Neural cell (in vitro differentiated cells): ENCODE results near the gene MRTFB. TPM values are rescaled to one million over a fixed set of nuclear protein-coding genes. Genes with fewer than 3 reads are reported as not detected.

Experiments used
- H2AFZ ChIP-seq: fragments of 200-600, 300-800 bp; sonication (generic), shearing (Covaris generic); 2 replicates; pipeline ENCODE4 v1.6.0; 2014; ENCODE audit warnings: low read depth, mild to moderate bottlenecking, antibody characterized with exemption, low read length, moderate library complexity
- H3F3A ChIP-seq: fragments of 200-600 bp; shearing (Covaris generic); 2 replicates; pipeline ENCODE4 v1.6.1; 2016; ENCODE audit warnings: mild to moderate bottlenecking, moderate library complexity, mixed read lengths, antibody characterized with exemption, low read length; ENCODE audit not compliant: insufficient read depth, poor library complexity, severe bottlenecking
- H3K27ac ChIP-seq: fragments of 200-600, 300-800 bp; sonication (generic), shearing (Covaris generic); 2 replicates; pipeline ENCODE4 v1.5.1; 2014; ENCODE audit warnings: mild to moderate bottlenecking, low read length, moderate library complexity
- H3K27me3 ChIP-seq: fragments of 300-800, 200-600 bp; sonication (generic), shearing (Covaris generic); 2 replicates; pipeline ENCODE4 v1.6.0; 2014; ENCODE audit warnings: mild to moderate bottlenecking, low read depth, low read length, moderate library complexity; ENCODE audit not compliant: insufficient read depth
- H3K36me3 ChIP-seq: fragments of 300-800, 200-600 bp; sonication (generic), shearing (Covaris generic); 2 replicates; pipeline ENCODE4 v1.5.1; 2014; ENCODE audit warnings: mild to moderate bottlenecking, antibody characterized with exemption, low read length, moderate library complexity; ENCODE audit not compliant: insufficient read depth
- H3K4me2 ChIP-seq: fragments of 300-800, 200-600 bp; sonication (generic), shearing (Covaris generic); 2 replicates; pipeline ENCODE4 v1.6.0; 2014; ENCODE audit warnings: mild to moderate bottlenecking, low read length
- H3K4me3 ChIP-seq: fragments of 300-800, 200-600 bp; sonication (generic), shearing (Covaris generic); 2 replicates; pipeline ENCODE4 v1.5.1; 2014; ENCODE audit warnings: mild to moderate bottlenecking, low read length, moderate library complexity
- H3K79me2 ChIP-seq: fragments of 200-600 bp; shearing (Covaris generic); replicated peaks from 2 replicates; pipeline ENCODE4 v1.6.0; 2014; ENCODE audit warnings: mild to moderate bottlenecking, low read length, moderate library complexity; ENCODE audit not compliant: insufficient read depth
- H3K9ac ChIP-seq: fragments of 300-800, 200-600 bp; sonication (generic), shearing (Covaris generic); 2 replicates; pipeline ENCODE4 v1.6.1; 2016; ENCODE audit warnings: mild to moderate bottlenecking, low read length, mixed read lengths
- H3K9me2 ChIP-seq: fragments of 200-600 bp; shearing (Covaris generic); 2 replicates; pipeline ENCODE4 v1.6.1; 2016; ENCODE audit warnings: mild to moderate bottlenecking, low read length, mixed read lengths; ENCODE audit not compliant: insufficient read depth
- H3K9me3 ChIP-seq: fragments of 200-600, 300-800 bp; sonication (generic), shearing (Covaris generic); 2 replicates; pipeline ENCODE4 v1.6.1; 2016; ENCODE audit warnings: mild to moderate bottlenecking, mixed run types, low read length, moderate library complexity, mixed read lengths
- H4K20me1 ChIP-seq: fragments of 200-600 bp; shearing (Covaris generic); 2 replicates; pipeline ENCODE4 v1.6.1; 2016; ENCODE audit warnings: mild to moderate bottlenecking, mixed run types; ENCODE audit not compliant: insufficient read depth
- EP300 ChIP-seq: fragments of 450-650 bp; conservative IDR thresholded peaks from 2 replicates; pipeline ENCODE4 v1.6.1; 2014; ENCODE audit warnings: antibody characterized with exemption, mild to moderate bottlenecking, moderate library complexity; ENCODE audit not compliant: poor library complexity, severe bottlenecking
- EZH2 ChIP-seq: fragments of 200-600, 300-800 bp; shearing (Covaris generic), sonication (generic); IDR thresholded peaks from 2 replicates; pipeline ENCODE4 v1.6.1; 2014; ENCODE audit warnings: antibody characterized with exemption, low read length, borderline replicate concordance, mild to moderate bottlenecking; ENCODE audit not compliant: insufficient read depth, poor library complexity, severe bottlenecking
- MXI1 ChIP-seq: fragments of 450-650 bp; conservative IDR thresholded peaks from 2 replicates; pipeline ENCODE4 v1.6.1; 2014; ENCODE audit warnings: antibody characterized with exemption, mild to moderate bottlenecking; ENCODE audit not compliant: poor library complexity, severe bottlenecking
- POLR2AphosphoS5 ChIP-seq: IDR thresholded peaks from 2 replicates; pipeline ENCODE4 v1.6.1; 2012
- RAD21 ChIP-seq: fragments of 450-650 bp; conservative IDR thresholded peaks from 2 replicates; pipeline ENCODE4 v1.6.1; 2014; ENCODE audit warnings: antibody characterized with exemption, mild to moderate bottlenecking, moderate library complexity
- SMC3 ChIP-seq: fragments of 450-650 bp; conservative IDR thresholded peaks from 2 replicates; pipeline ENCODE4 v1.6.1; 2014; ENCODE audit warnings: antibody characterized with exemption, mild to moderate bottlenecking, moderate library complexity; ENCODE audit not compliant: poor library complexity
- TAF1 ChIP-seq: IDR thresholded peaks from 2 replicates; pipeline ENCODE4 v1.6.1; 2012; ENCODE audit warnings: low read depth
- polyA plus RNA-seq: library from polyadenylated mRNA; depleted of rRNA; stranded (reverse); fragments of >200 nt; gene quantifications from 2 replicates; pipeline ENCODE4 v1.2.3, GENCODE V29; 2014
- TF ChIP-seq, protein P1 (sequence below): fragments of 450-650 bp; IDR thresholded peaks from 2 replicates; pipeline ENCODE4 v1.5.1; 2014; ENCODE audit warnings: antibody characterized with exemption, mild to moderate bottlenecking, moderate library complexity; ENCODE audit not compliant: poor library complexity, severe bottlenecking
- TF ChIP-seq, protein P2 (sequence below): IDR thresholded peaks from 2 replicates; pipeline ENCODE4 v1.6.1; 2012; ENCODE audit warnings: borderline replicate concordance

The MRTFB gene
- polyA plus RNA-seq, 1 donor from 2014 or later = 18.6 TPM

DNA sequence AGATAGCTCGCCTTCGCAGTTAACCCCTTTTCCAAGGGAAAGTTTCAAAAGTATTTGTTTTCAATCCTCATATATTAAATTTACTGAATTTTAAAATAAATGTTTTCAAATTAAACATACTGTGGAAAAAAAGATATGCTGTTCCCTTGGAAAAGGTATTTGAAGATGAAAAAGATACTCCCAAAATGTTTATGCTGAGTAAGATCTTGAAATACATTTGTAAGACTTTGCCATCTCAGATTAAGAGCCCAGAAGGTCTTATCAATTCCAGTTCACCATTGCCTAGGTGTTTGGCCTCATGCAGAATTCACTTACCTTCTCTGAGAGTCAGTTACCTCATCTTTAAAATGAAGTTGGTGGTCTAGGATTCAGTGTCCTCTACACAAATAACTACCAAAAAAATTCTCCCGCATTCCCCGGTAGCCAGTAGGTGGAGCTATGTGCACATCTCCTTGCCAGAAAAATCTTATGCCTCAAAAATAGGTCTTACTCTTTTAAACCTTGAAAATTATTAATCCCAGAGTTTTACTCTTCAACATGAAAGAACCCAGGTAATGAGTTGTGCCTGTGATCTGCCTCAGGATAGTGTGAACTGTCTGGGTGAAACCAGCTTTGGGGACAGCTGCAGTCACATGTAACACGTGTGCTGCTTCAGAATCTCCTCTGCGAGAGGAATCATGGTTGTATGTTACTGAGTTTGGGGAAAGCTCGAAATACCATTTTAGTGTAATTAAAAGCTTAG is 178.3 kb downstream of the MRTFB start:
- no peaks in the 10 kb centered on the region for H3K9me3 ChIP-seq
- H3K36me3 ChIP-seq = peaks cover 7% of the 10 kb centered on the region
- H3K9me2 ChIP-seq = no peaks in the 10 kb centered on the region
- H3K4me3 ChIP-seq = no peak overlapping the region
- H4K20me1 ChIP-seq = no peaks in the 10 kb centered on the region
- no peaks in the 10 kb centered on the region for H3F3A ChIP-seq
- no peak overlapping the region for H2AFZ ChIP-seq
- TF ChIP-seq, protein P1, sequence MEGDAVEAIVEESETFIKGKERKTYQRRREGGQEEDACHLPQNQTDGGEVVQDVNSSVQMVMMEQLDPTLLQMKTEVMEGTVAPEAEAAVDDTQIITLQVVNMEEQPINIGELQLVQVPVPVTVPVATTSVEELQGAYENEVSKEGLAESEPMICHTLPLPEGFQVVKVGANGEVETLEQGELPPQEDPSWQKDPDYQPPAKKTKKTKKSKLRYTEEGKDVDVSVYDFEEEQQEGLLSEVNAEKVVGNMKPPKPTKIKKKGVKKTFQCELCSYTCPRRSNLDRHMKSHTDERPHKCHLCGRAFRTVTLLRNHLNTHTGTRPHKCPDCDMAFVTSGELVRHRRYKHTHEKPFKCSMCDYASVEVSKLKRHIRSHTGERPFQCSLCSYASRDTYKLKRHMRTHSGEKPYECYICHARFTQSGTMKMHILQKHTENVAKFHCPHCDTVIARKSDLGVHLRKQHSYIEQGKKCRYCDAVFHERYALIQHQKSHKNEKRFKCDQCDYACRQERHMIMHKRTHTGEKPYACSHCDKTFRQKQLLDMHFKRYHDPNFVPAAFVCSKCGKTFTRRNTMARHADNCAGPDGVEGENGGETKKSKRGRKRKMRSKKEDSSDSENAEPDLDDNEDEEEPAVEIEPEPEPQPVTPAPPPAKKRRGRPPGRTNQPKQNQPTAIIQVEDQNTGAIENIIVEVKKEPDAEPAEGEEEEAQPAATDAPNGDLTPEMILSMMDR = peak; percentile 91
- TF ChIP-seq EZH2 (no peak), POLR2AphosphoS5 (no peak), EP300 (no peak), TAF1 (no peak), RAD21 (peak; percentile 90), MXI1 (no peak), SMC3 (peak; percentile 91)
- TF ChIP-seq, protein P2, sequence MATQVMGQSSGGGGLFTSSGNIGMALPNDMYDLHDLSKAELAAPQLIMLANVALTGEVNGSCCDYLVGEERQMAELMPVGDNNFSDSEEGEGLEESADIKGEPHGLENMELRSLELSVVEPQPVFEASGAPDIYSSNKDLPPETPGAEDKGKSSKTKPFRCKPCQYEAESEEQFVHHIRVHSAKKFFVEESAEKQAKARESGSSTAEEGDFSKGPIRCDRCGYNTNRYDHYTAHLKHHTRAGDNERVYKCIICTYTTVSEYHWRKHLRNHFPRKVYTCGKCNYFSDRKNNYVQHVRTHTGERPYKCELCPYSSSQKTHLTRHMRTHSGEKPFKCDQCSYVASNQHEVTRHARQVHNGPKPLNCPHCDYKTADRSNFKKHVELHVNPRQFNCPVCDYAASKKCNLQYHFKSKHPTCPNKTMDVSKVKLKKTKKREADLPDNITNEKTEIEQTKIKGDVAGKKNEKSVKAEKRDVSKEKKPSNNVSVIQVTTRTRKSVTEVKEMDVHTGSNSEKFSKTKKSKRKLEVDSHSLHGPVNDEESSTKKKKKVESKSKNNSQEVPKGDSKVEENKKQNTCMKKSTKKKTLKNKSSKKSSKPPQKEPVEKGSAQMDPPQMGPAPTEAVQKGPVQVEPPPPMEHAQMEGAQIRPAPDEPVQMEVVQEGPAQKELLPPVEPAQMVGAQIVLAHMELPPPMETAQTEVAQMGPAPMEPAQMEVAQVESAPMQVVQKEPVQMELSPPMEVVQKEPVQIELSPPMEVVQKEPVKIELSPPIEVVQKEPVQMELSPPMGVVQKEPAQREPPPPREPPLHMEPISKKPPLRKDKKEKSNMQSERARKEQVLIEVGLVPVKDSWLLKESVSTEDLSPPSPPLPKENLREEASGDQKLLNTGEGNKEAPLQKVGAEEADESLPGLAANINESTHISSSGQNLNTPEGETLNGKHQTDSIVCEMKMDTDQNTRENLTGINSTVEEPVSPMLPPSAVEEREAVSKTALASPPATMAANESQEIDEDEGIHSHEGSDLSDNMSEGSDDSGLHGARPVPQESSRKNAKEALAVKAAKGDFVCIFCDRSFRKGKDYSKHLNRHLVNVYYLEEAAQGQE = no peak
- no peak overlapping the region for H3K4me2 ChIP-seq
- H3K27ac ChIP-seq = no peak overlapping the region
- no peaks in the 10 kb centered on the region for H3K27me3 ChIP-seq
- no peaks in the 10 kb centered on the region for H3K79me2 ChIP-seq
- no peak overlapping the region for H3K9ac ChIP-seq

DNA sequence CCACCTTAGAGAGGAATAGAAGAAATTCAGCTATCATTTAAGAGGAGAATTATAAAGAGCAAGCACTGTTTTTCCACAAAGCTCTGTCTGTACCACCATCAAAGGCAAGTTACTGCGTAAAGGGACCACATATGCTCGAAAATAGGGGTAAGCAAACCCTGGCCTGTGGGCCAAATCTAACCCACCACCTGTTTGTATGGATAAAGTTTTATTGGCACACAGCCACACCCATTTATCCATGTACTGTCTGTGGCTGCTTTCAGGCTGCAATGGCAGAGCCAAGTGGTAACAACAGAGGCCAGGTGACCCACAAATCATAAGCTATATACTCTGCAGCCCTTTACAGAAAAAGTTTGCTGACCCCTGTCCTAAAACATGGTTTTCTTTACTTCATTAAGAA is 180.3 kb downstream of the MRTFB start:
- no peak overlapping the region for H3K27ac ChIP-seq
- H3K4me3 ChIP-seq = no peak overlapping the region
- H2AFZ ChIP-seq = no peak overlapping the region
- H4K20me1 ChIP-seq = no peaks in the 10 kb centered on the region
- no peak overlapping the region for H3K9ac ChIP-seq
- H3F3A ChIP-seq = no peaks in the 10 kb centered on the region
- H3K9me2 ChIP-seq = no peaks in the 10 kb centered on the region
- H3K4me2 ChIP-seq = no peak overlapping the region
- peaks cover 7% of the 10 kb centered on the region for H3K36me3 ChIP-seq
- H3K9me3 ChIP-seq = no peaks in the 10 kb centered on the region
- TF ChIP-seq RAD21 (no peak), SMC3 (no peak), TAF1 (no peak), EZH2 (no peak), MXI1 (no peak), EP300 (no peak), POLR2AphosphoS5 (no peak)
- TF ChIP-seq, protein P2 = no peak
- TF ChIP-seq, protein P1 = no peak
- no peaks in the 10 kb centered on the region for H3K79me2 ChIP-seq
- H3K27me3 ChIP-seq = no peaks in the 10 kb centered on the region
